Neural progenitor cell (in vitro differentiated cells): ENCODE results near the gene S1PR4. TPM values are rescaled to one million over a fixed set of nuclear protein-coding genes. Genes with fewer than 3 reads are reported as not detected.

Source experiments
- DNase-seq: peaks from one replicate; pipeline ENCODE4 v3.0.0-alpha.2; 2016; ENCODE audit warnings: low spot score
- H2AFZ ChIP-seq: fragments of 200-600 bp; sonication (generic); replicated peaks from 2 replicates; pipeline ENCODE4 v1.6.1; 2016; ENCODE audit warnings: antibody characterized with exemption
- H3F3A ChIP-seq: fragments of 200-600 bp; sonication (generic); 2 replicates; pipeline ENCODE4 v1.6.1; 2016; ENCODE audit warnings: antibody characterized with exemption, low read depth
- H3K27ac ChIP-seq: fragments of 200-600 bp; sonication (generic); 2 replicates; pipeline ENCODE4 v1.5.1; 2016; ENCODE audit warnings: mild to moderate bottlenecking
- H3K27me3 ChIP-seq: fragments of 200-600 bp; sonication (generic); 2 replicates; pipeline ENCODE4 v1.6.1; 2016; ENCODE audit warnings: mild to moderate bottlenecking, moderate library complexity
- H3K36me3 ChIP-seq: fragments of 200-600 bp; sonication (generic); 2 replicates; pipeline ENCODE4 v1.5.1; 2016
- H3K4me1 ChIP-seq: fragments of 200-600 bp; sonication (generic); 2 replicates; pipeline ENCODE4 v1.6.1; 2016; ENCODE audit warnings: mixed run types
- H3K4me2 ChIP-seq: fragments of 200-600 bp; sonication (generic); 2 replicates; pipeline ENCODE4 v1.6.1; 2016
- H3K4me3 ChIP-seq: fragments of 200-600 bp; sonication (generic); 2 replicates; pipeline ENCODE4 v1.5.1; 2016
- H3K79me2 ChIP-seq: fragments of 200-600 bp; sonication (generic); 2 replicates; pipeline ENCODE4 v1.6.1; 2016; ENCODE audit warnings: low read depth
- H3K9ac ChIP-seq: fragments of 200-600 bp; sonication (generic); 2 replicates; pipeline ENCODE4 v1.6.1; 2016
- H3K9me3 ChIP-seq: fragments of 200-600 bp; sonication (generic); 2 replicates; pipeline ENCODE4 v1.5.1; 2016; ENCODE audit warnings: low read depth
- H4K20me1 ChIP-seq: fragments of 200-600 bp; sonication (generic); 2 replicates; pipeline ENCODE4 v1.6.1; 2016; ENCODE audit warnings: low read depth
- H3K27ac Mint-ChIP-seq: 3 replicates; pipeline ENCODE4 v1.8.0; 2021; ENCODE audit warnings: mixed read lengths
- H3K27me3 Mint-ChIP-seq: 2 replicates; pipeline ENCODE4 v1.8.0; 2022; ENCODE audit warnings: low read depth, mild to moderate bottlenecking, inconsistent platforms, moderate library complexity, mixed read lengths; ENCODE audit not compliant: insufficient read depth
- H3K36me3 Mint-ChIP-seq: 3 replicates; pipeline ENCODE4 v1.8.0; 2021; ENCODE audit warnings: mixed read lengths
- H3K4me1 Mint-ChIP-seq: 3 replicates; pipeline ENCODE4 v1.8.0; 2021; ENCODE audit warnings: mixed read lengths
- H3K4me3 Mint-ChIP-seq: 3 replicates; pipeline ENCODE4 v1.8.0; 2021; ENCODE audit warnings: mild to moderate bottlenecking, moderate library complexity, mixed read lengths
- H3K9me3 Mint-ChIP-seq: 3 replicates; pipeline ENCODE4 v1.8.0; 2020; ENCODE audit warnings: mixed read lengths
- CTCF ChIP-seq: fragments of 200-600 bp; sonication (generic); IDR thresholded peaks from 2 replicates; pipeline ENCODE4 v1.5.1; 2017; ENCODE audit warnings: antibody characterized with exemption, mild to moderate bottlenecking
- EZH2 ChIP-seq: fragments of 200-600 bp; sonication (generic); IDR thresholded peaks from 2 replicates; pipeline ENCODE4 v1.6.1; 2017; ENCODE audit warnings: antibody characterized with exemption, mild to moderate bottlenecking, moderate library complexity
- EZH2phosphoT487 ChIP-seq: fragments of 200-600 bp; sonication (generic); IDR thresholded peaks from 2 replicates; pipeline ENCODE4 v1.6.1; 2017; ENCODE audit warnings: antibody characterized with exemption
- total RNA-seq: library from RNA; depleted of rRNA; stranded (reverse); fragments of >200 nt; gene quantifications from 2 replicates; pipeline ENCODE4 v1.2.3, GENCODE V29; 2015; ENCODE audit warnings: low replicate concordance

Gene S1PR4
- total RNA-seq, 1 donor from 2014 or later = not detected

- H3K36me3 ChIP-seq = no peaks in the 10 kb centered on the region
- no peak overlapping the region for H2AFZ ChIP-seq
- no peak overlapping the region for H3K27ac ChIP-seq
- H3K4me1 ChIP-seq = no peaks in the 10 kb centered on the region
- no peak overlapping the region for H3K4me3 ChIP-seq
- no peaks in the 10 kb centered on the region for H3K79me2 ChIP-seq
- Mint-ChIP-seq H3K27me3 (peaks cover 5% of the 10 kb centered on the region), H3K27ac (no peak overlapping the region), H3K36me3 (no peaks in the 10 kb centered on the region), H3K4me3 (no peak overlapping the region), H3K4me1 (no peaks in the 10 kb centered on the region), H3K9me3 (no peaks in the 10 kb centered on the region)
- DNase-seq = no peak
- no peaks in the 10 kb centered on the region for H3K27me3 ChIP-seq
- H3K4me2 ChIP-seq = no peak overlapping the region
- no peak overlapping the region for H3K9ac ChIP-seq
- H3F3A ChIP-seq = no peaks in the 10 kb centered on the region
- TF ChIP-seq EZH2 (no peak), EZH2phosphoT487 (no peak), CTCF (no peak)
- H4K20me1 ChIP-seq = no peaks in the 10 kb centered on the region
- H3K9me3 ChIP-seq = no peaks in the 10 kb centered on the region
Measured at GRCh38 chr19:3179739-3180293, 1.2 kb downstream of the S1PR4 start.

- H3F3A ChIP-seq = no peaks in the 10 kb centered on the region
- no peak overlapping the region for H3K4me2 ChIP-seq
- no peak for DNase-seq
- no peak for TF ChIP-seq EZH2phosphoT487
- no peak for TF ChIP-seq EZH2
- no peak for TF ChIP-seq CTCF
- peaks cover 10% of the 10 kb centered on the region for H3K4me1 ChIP-seq
- Mint-ChIP-seq H3K4me1 (peaks cover 14% of the 10 kb centered on the region), H3K27me3 (peaks cover 5% of the 10 kb centered on the region), H3K9me3 (no peaks in the 10 kb centered on the region), H3K4me3 (peak overlapping the region; percentile 99), H3K27ac (peak overlapping the region; percentile 29), H3K36me3 (no peaks in the 10 kb centered on the region)
- peaks cover 32% of the 10 kb centered on the region for H3K79me2 ChIP-seq
- no peaks in the 10 kb centered on the region for H3K36me3 ChIP-seq
- H2AFZ ChIP-seq = peak overlapping the region; percentile 99
- H3K9me3 ChIP-seq = no peaks in the 10 kb centered on the region
- no peak overlapping the region for H3K9ac ChIP-seq
- H4K20me1 ChIP-seq = peaks cover 29% of the 10 kb centered on the region
- H3K27ac ChIP-seq = no peak overlapping the region
- no peak overlapping the region for H3K4me3 ChIP-seq
- H3K27me3 ChIP-seq = no peaks in the 10 kb centered on the region
Measured at GRCh38 chr19:3183721-3184641, 5.4 kb downstream of the S1PR4 start.

GRCh38 chr19:3184847-3185460 lies 6.4 kb downstream of the S1PR4 start:
- no peaks in the 10 kb centered on the region for H3K9me3 Mint-ChIP-seq
- H3K27me3 Mint-ChIP-seq = peaks cover 5% of the 10 kb centered on the region
- Histone ChIP-seq H4K20me1 (peaks cover 34% of the 10 kb centered on the region), H3K27me3 (no peaks in the 10 kb centered on the region), H3K9me3 (no peaks in the 10 kb centered on the region), H2AFZ (peak overlapping the region; percentile 99), H3K27ac (no peak overlapping the region), H3K9ac (no peak overlapping the region), H3K4me3 (peak overlapping the region; percentile 82), H3F3A (no peaks in the 10 kb centered on the region), H3K4me1 (peaks cover 10% of the 10 kb centered on the region), H3K4me2 (peak overlapping the region; percentile 91), H3K79me2 (peaks cover 41% of the 10 kb centered on the region), H3K36me3 (no peaks in the 10 kb centered on the region)
- peak overlapping the region; percentile 98 for H3K27ac Mint-ChIP-seq
- TF ChIP-seq EZH2 (no peak), EZH2phosphoT487 (no peak), CTCF (no peak)
- H3K36me3 Mint-ChIP-seq = no peaks in the 10 kb centered on the region
- H3K4me1 Mint-ChIP-seq = peaks cover 14% of the 10 kb centered on the region
- peak overlapping the region; percentile 99 for H3K4me3 Mint-ChIP-seq
- peak; percentile 79 for DNase-seq
